GM23338 (cell line): ENCODE measurements around the gene CHST12. TPM values are rescaled to one million over a fixed set of nuclear protein-coding genes. Genes with fewer than 3 reads are reported as not detected.

Source experiments
- ATAC-seq: fragments of 200-7000 bp; cut with Tn5 transposase; 3 replicates; pipeline ENCODE4 v1.9.1; 2020
- DNase-seq: peaks from one replicate; pipeline ENCODE4 v3.0.0-alpha.2; 2015; ENCODE audit warnings: low spot score
- H2AFZ ChIP-seq: fragments of 200-600 bp; sonication (generic); 2 replicates; pipeline ENCODE4 v1.8.0; 2016; ENCODE audit warnings: antibody characterized with exemption, mild to moderate bottlenecking, moderate library complexity
- H3F3A ChIP-seq: fragments of 200-600 bp; sonication (generic); replicated peaks from 2 replicates; pipeline ENCODE4 v1.8.0; 2017; ENCODE audit warnings: antibody characterized with exemption, mixed run types, low read depth
- H3K27ac ChIP-seq: fragments of 200-600 bp; sonication (generic); 2 replicates; pipeline ENCODE4 v1.6.1; 2016; ENCODE audit warnings: low read depth
- H3K27me3 ChIP-seq: fragments of 200-600 bp; sonication (generic); 2 replicates; pipeline ENCODE4 v1.8.0; 2016; ENCODE audit warnings: mild to moderate bottlenecking, mixed run types, moderate library complexity; ENCODE audit not compliant: insufficient read depth
- H3K36me3 ChIP-seq: fragments of 200-600 bp; sonication (generic); 2 replicates; pipeline ENCODE4 v1.8.0; 2016; ENCODE audit warnings: mild to moderate bottlenecking; ENCODE audit not compliant: insufficient read depth
- H3K4me1 ChIP-seq: fragments of 200-600 bp; sonication (generic); 2 replicates; pipeline ENCODE4 v1.8.0; 2016; ENCODE audit warnings: mild to moderate bottlenecking, moderate library complexity; ENCODE audit not compliant: insufficient read depth
- H3K4me2 ChIP-seq: fragments of 200-600 bp; sonication (generic); 2 replicates; pipeline ENCODE4 v1.7.1; 2017; ENCODE audit warnings: mixed run types
- H3K4me3 ChIP-seq: fragments of 200-600 bp; sonication (generic); 2 replicates; pipeline ENCODE4 v1.6.1; 2016; ENCODE audit warnings: mixed run types
- H3K79me2 ChIP-seq: fragments of 200-600 bp; sonication (generic); replicated peaks from 2 replicates; pipeline ENCODE4 v1.8.0; 2017; ENCODE audit warnings: mild to moderate bottlenecking; ENCODE audit not compliant: insufficient read depth
- H3K9me2 ChIP-seq: fragments of 200-600 bp; sonication (generic); 2 replicates; pipeline ENCODE4 v1.8.0; 2017; ENCODE audit not compliant: insufficient read depth
- H4K20me1 ChIP-seq: fragments of 200-600 bp; sonication (generic); replicated peaks from 2 replicates; pipeline ENCODE4 v1.8.0; 2017; ENCODE audit warnings: mild to moderate bottlenecking; ENCODE audit not compliant: insufficient read depth
- H3K27ac Mint-ChIP-seq: 2 replicates; pipeline ENCODE4 v1.8.0; 2020; ENCODE audit warnings: inconsistent platforms, mild to moderate bottlenecking, moderate library complexity, mixed read lengths
- H3K27me3 Mint-ChIP-seq: 3 replicates; pipeline ENCODE4 v1.8.0; 2022; ENCODE audit warnings: low read depth, mild to moderate bottlenecking, moderate library complexity, mixed read lengths, inconsistent platforms; ENCODE audit not compliant: insufficient read depth, poor library complexity
- H3K36me3 Mint-ChIP-seq: 3 replicates; pipeline ENCODE4 v1.8.0; 2021; ENCODE audit warnings: low read depth, mild to moderate bottlenecking, inconsistent platforms, moderate library complexity, mixed read lengths
- H3K4me1 Mint-ChIP-seq: 3 replicates; pipeline ENCODE4 v1.8.0; 2020; ENCODE audit warnings: mild to moderate bottlenecking, inconsistent platforms, mixed read lengths
- H3K4me3 Mint-ChIP-seq: 3 replicates; pipeline ENCODE4 v1.8.0; 2021; ENCODE audit warnings: moderate library complexity, mild to moderate bottlenecking, inconsistent platforms, mixed read lengths
- H3K9me3 Mint-ChIP-seq: 3 replicates; pipeline ENCODE4 v1.8.0; 2020; ENCODE audit warnings: moderate library complexity, mild to moderate bottlenecking, inconsistent platforms, mixed read lengths
- CREB1 ChIP-seq: fragments of 250-450 bp; sonication (Bioruptor Pico); IDR thresholded peaks from 2 replicates; pipeline ENCODE4 v1.5.0; 2020; ENCODE audit warnings: low read depth, mild to moderate bottlenecking, moderate library complexity
- EZH2 ChIP-seq: fragments of 200-600 bp; sonication (generic); IDR thresholded peaks from one replicate; pipeline ENCODE4 v1.8.0; 2017; ENCODE audit warnings: antibody characterized with exemption, mild to moderate bottlenecking, low read depth; ENCODE audit not compliant: unreplicated experiment
- JUNB ChIP-seq: IDR thresholded peaks from one replicate; pipeline ENCODE4 v1.6.1; 2016; ENCODE audit warnings: antibody characterized with exemption; ENCODE audit not compliant: unreplicated experiment
- POLR2AphosphoS5 ChIP-seq: IDR thresholded peaks from 2 replicates; pipeline ENCODE4 v1.6.1; 2016; ENCODE audit warnings: antibody characterized with exemption, low read depth
- ZNF114 ChIP-seq: fragments of 250-450 bp; sonication (Bioruptor Pico); IDR thresholded peaks from 2 replicates; pipeline ENCODE4 v1.5.0; 2020; ENCODE audit warnings: mild to moderate bottlenecking, moderate library complexity
- ZNF331 ChIP-seq: fragments of 250-450 bp; sonication (Bioruptor Pico); IDR thresholded peaks from 2 replicates; pipeline ENCODE4 v1.5.0; 2020; ENCODE audit warnings: low read depth, mild to moderate bottlenecking, moderate library complexity
- polyA plus RNA-seq: library from polyadenylated mRNA; unstranded; fragments of >200 nt; fragmentation: Nextera tagmentation; extraction: Ambion mirVana; gene quantifications from 2 replicates; pipeline ENCODE4 v1.2.1, GENCODE V29; 2016
- total RNA-seq: library from RNA; depleted of rRNA; stranded (reverse); fragments of >200 nt; shearing (Covaris generic); gene quantifications from 2 replicates; pipeline ENCODE4 v1.2.3, GENCODE V29; 2014
- TF ChIP-seq, protein P1 (sequence below): fragments of 250-450 bp; sonication (Bioruptor Pico); IDR thresholded peaks from 2 replicates; pipeline ENCODE4 v1.5.0; 2020; ENCODE audit warnings: mild to moderate bottlenecking, moderate library complexity
- TF ChIP-seq, protein P2 (sequence below): IDR thresholded peaks from one replicate; pipeline ENCODE4 v1.6.1; 2018; ENCODE audit warnings: antibody characterized with exemption; ENCODE audit not compliant: unreplicated experiment

CHST12 gene
- total and polyA plus RNA-seq, 2 experiments from 2014 or later, result 10.1 to 14.6 TPM

DNA sequence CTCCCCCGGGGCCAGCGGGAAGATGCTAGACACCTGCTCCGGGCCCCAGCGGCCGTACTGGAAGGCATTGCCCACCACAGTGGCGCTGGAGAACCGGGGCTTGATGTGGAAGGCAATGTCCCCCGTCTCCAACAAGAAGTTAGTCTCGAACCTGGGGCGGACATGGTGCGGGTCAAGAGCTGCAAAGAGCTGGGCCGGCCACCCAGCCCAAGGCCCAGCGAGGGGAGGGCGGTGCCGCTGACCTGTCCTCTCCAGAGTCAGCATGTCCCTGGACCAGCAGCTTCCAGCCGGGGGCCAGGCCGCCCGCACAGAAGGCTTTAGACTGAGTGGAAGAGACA lies 72.2 kb downstream of the CHST12 start:
- no peaks in the 10 kb centered on the region for H3K79me2 ChIP-seq

DNA sequence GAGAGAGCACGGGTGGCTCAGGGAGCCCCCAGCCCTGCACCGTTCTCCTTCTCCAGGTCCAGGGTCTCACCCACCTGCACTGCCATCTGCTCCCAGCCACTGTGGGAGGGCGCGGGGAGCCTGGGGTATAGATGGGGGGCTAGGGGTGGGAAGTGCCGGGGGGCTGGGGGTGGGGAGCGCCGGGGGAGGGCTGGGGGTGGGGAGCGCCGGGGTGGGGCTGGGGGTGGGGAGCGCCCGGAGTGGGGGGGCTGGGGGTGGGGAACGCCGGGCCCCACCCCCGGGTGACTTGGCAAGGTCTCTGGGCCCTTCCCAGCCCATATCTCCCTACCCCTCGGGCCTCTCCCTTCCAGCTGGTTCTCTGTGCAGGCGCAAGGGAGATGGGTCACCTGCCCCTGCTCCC lies 72.9 kb downstream of the CHST12 start, which contains the start of gene GRIFIN:
Gene GRIFIN (minus strand): TSS at position 101 of the 400 bp plus-strand sequence. CDS start 15 bp downstream, at position 86.
- H3K27me3 ChIP-seq, result no peaks in the 10 kb centered on the region
- no peak within 1 kb of the TSS for H2AFZ ChIP-seq
- ATAC-seq (no peak), DNase-seq (no peak)
- H3K27me3 Mint-ChIP-seq, result peaks cover 14% of the 10 kb centered on the region
- H3K79me2 ChIP-seq, result no peaks in the 10 kb centered on the region
- no peak within 1 kb of the TSS for H3K4me3 ChIP-seq
- no peaks in the 10 kb centered on the region for H3K9me3 Mint-ChIP-seq
- H3K9me2 ChIP-seq, result no peaks in the 10 kb centered on the region
- TF ChIP-seq POLR2AphosphoS5, result no peak
- TF ChIP-seq ZNF114 (CRISPR knock-in tag), result no peak
- TF ChIP-seq, protein P1, sequence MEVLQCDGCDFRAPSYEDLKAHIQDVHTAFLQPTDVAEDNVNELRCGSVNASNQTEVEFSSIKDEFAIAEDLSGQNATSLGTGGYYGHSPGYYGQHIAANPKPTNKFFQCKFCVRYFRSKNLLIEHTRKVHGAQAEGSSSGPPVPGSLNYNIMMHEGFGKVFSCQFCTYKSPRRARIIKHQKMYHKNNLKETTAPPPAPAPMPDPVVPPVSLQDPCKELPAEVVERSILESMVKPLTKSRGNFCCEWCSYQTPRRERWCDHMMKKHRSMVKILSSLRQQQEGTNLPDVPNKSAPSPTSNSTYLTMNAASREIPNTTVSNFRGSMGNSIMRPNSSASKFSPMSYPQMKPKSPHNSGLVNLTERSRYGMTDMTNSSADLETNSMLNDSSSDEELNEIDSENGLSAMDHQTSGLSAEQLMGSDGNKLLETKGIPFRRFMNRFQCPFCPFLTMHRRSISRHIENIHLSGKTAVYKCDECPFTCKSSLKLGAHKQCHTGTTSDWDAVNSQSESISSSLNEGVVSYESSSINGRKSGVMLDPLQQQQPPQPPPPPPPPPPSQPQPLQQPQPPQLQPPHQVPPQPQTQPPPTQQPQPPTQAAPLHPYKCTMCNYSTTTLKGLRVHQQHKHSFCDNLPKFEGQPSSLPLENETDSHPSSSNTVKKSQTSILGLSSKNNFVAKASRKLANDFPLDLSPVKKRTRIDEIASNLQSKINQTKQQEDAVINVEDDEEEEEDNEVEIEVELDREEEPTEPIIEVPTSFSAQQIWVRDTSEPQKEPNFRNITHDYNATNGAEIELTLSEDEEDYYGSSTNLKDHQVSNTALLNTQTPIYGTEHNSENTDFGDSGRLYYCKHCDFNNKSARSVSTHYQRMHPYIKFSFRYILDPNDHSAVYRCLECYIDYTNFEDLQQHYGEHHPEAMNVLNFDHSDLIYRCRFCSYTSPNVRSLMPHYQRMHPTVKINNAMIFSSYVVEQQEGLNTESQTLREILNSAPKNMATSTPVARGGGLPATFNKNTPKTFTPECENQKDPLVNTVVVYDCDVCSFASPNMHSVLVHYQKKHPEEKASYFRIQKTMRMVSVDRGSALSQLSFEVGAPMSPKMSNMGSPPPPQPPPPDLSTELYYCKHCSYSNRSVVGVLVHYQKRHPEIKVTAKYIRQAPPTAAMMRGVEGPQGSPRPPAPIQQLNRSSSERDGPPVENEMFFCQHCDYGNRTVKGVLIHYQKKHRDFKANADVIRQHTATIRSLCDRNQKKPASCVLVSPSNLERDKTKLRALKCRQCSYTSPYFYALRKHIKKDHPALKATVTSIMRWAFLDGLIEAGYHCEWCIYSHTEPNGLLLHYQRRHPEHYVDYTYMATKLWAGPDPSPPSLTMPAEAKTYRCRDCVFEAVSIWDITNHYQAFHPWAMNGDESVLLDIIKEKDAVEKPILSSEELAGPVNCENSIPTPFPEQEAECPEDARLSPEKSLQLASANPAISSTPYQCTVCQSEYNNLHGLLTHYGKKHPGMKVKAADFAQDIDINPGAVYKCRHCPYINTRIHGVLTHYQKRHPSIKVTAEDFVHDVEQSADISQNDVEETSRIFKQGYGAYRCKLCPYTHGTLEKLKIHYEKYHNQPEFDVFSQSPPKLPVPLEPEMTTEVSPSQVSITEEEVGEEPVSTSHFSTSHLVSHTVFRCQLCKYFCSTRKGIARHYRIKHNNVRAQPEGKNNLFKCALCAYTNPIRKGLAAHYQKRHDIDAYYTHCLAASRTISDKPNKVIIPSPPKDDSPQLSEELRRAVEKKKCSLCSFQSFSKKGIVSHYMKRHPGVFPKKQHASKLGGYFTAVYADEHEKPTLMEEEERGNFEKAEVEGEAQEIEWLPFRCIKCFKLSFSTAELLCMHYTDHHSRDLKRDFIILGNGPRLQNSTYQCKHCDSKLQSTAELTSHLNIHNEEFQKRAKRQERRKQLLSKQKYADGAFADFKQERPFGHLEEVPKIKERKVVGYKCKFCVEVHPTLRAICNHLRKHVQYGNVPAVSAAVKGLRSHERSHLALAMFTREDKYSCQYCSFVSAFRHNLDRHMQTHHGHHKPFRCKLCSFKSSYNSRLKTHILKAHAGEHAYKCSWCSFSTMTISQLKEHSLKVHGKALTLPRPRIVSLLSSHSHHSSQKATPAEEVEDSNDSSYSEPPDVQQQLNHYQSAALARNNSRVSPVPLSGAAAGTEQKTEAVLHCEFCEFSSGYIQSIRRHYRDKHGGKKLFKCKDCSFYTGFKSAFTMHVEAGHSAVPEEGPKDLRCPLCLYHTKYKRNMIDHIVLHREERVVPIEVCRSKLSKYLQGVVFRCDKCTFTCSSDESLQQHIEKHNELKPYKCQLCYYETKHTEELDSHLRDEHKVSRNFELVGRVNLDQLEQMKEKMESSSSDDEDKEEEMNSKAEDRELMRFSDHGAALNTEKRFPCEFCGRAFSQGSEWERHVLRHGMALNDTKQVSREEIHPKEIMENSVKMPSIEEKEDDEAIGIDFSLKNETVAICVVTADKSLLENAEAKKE (CRISPR knock-in tag), result no peak
- no peak for TF ChIP-seq JUNB
- TF ChIP-seq, protein P2, sequence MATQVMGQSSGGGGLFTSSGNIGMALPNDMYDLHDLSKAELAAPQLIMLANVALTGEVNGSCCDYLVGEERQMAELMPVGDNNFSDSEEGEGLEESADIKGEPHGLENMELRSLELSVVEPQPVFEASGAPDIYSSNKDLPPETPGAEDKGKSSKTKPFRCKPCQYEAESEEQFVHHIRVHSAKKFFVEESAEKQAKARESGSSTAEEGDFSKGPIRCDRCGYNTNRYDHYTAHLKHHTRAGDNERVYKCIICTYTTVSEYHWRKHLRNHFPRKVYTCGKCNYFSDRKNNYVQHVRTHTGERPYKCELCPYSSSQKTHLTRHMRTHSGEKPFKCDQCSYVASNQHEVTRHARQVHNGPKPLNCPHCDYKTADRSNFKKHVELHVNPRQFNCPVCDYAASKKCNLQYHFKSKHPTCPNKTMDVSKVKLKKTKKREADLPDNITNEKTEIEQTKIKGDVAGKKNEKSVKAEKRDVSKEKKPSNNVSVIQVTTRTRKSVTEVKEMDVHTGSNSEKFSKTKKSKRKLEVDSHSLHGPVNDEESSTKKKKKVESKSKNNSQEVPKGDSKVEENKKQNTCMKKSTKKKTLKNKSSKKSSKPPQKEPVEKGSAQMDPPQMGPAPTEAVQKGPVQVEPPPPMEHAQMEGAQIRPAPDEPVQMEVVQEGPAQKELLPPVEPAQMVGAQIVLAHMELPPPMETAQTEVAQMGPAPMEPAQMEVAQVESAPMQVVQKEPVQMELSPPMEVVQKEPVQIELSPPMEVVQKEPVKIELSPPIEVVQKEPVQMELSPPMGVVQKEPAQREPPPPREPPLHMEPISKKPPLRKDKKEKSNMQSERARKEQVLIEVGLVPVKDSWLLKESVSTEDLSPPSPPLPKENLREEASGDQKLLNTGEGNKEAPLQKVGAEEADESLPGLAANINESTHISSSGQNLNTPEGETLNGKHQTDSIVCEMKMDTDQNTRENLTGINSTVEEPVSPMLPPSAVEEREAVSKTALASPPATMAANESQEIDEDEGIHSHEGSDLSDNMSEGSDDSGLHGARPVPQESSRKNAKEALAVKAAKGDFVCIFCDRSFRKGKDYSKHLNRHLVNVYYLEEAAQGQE, result no peak
- no peak for TF ChIP-seq ZNF331 (CRISPR knock-in tag)
- H3K4me2 ChIP-seq, result no peak within 1 kb of the TSS
- H4K20me1 ChIP-seq, result no peaks in the 10 kb centered on the region
- no peaks in the 10 kb centered on the region for H3F3A ChIP-seq
- H3K4me1 Mint-ChIP-seq, result peaks cover 20% of the 10 kb centered on the region
- no peak within 1 kb of the TSS; the same call in 1 of the 2 replicates for H3K27ac Mint-ChIP-seq
- H3K36me3 ChIP-seq, result no peaks in the 10 kb centered on the region
- H3K27ac ChIP-seq, result no peak within 1 kb of the TSS
- no peak within 1 kb of the TSS for H3K4me3 Mint-ChIP-seq
- H3K4me1 ChIP-seq, result peaks cover 3% of the 10 kb centered on the region; the same call in 1 of the 2 replicates
- no peaks in the 10 kb centered on the region; the same call in 2 of the 3 replicates for H3K36me3 Mint-ChIP-seq

More for the DNA sequence above, 72.2 kb downstream of the CHST12 start:
- no peaks in the 10 kb centered on the region for H3K27me3 ChIP-seq
- Mint-ChIP-seq H3K4me3 (no peak overlapping the region), H3K4me1 (peaks cover 26% of the 10 kb centered on the region), H3K27ac (no peak overlapping the region), H3K9me3 (no peaks in the 10 kb centered on the region), H3K36me3 (no peaks in the 10 kb centered on the region; the same call in 2 of the 3 replicates), H3K27me3 (peaks cover 16% of the 10 kb centered on the region)
- TF ChIP-seq CREB1 (CRISPR knock-in tag), result no peak
- no peak for TF ChIP-seq ZNF331 (CRISPR knock-in tag)
- TF ChIP-seq EZH2, result no peak
- no peaks in the 10 kb centered on the region for H3F3A ChIP-seq
- H3K4me3 ChIP-seq, result no peak overlapping the region
- H3K9me2 ChIP-seq, result no peaks in the 10 kb centered on the region
- no peaks in the 10 kb centered on the region for H3K36me3 ChIP-seq
- H4K20me1 ChIP-seq, result no peaks in the 10 kb centered on the region
- H3K4me2 ChIP-seq, result no peak overlapping the region
- no peak overlapping the region for H3K27ac ChIP-seq
- peaks cover 3% of the 10 kb centered on the region; the same call in 1 of the 2 replicates for H3K4me1 ChIP-seq
- H2AFZ ChIP-seq, result no peak overlapping the region
- ATAC-seq (no peak), DNase-seq (no peak)
